Neural crest cell (in vitro differentiated cells): ENCODE measurements around the gene UVRAG. TPM values are rescaled to one million over a fixed set of nuclear protein-coding genes. Genes with fewer than 3 reads are reported as not detected.

Experiments used
- DNase-seq: peaks from one replicate; pipeline ENCODE4 v3.0.0; 2021; ENCODE audit warnings: low read depth, mixed read lengths, low spot score
- H3K27ac Mint-ChIP-seq: one replicate; pipeline ENCODE4 v1.8.0; 2021; ENCODE audit warnings: mild to moderate bottlenecking, mixed read lengths; ENCODE audit not compliant: unreplicated experiment
- H3K27me3 Mint-ChIP-seq: 2 replicates; pipeline ENCODE4 v1.8.0; 2021; ENCODE audit warnings: low read depth, mild to moderate bottlenecking, mixed read lengths
- H3K36me3 Mint-ChIP-seq: 2 replicates; pipeline ENCODE4 v1.8.0; 2021; ENCODE audit warnings: low read depth, mild to moderate bottlenecking, mixed read lengths
- H3K4me1 Mint-ChIP-seq: 2 replicates; pipeline ENCODE4 v1.8.0; 2021; ENCODE audit warnings: mixed read lengths
- H3K4me3 Mint-ChIP-seq: one replicate; pipeline ENCODE4 v1.8.0; 2021; ENCODE audit warnings: mild to moderate bottlenecking, mixed read lengths
- H3K9me3 Mint-ChIP-seq: 2 replicates; pipeline ENCODE4 v1.8.0; 2021; ENCODE audit warnings: mixed read lengths
- CTCF ChIP-seq: fragments of 200-600 bp; sonication (generic); conservative IDR thresholded peaks from 2 replicates; pipeline ENCODE4 v1.5.0; 2021; ENCODE audit warnings: antibody characterized with exemption, mild to moderate bottlenecking
- total RNA-seq: library from RNA; stranded (reverse); gene quantifications from 2 replicates; pipeline ENCODE4 v1.2.1, GENCODE V29; 2021

UVRAG gene
- total RNA-seq, 1 donor from 2014 or later = 29.0 TPM

GRCh38 chr11:75918331-75918730, 103.3 kb downstream of the UVRAG start:
- TF ChIP-seq CTCF = no peak
- Mint-ChIP-seq H3K36me3 (peaks cover 4% of the 10 kb centered on the region), H3K4me3 (no peak overlapping the region), H3K4me1 (no peaks in the 10 kb centered on the region), H3K27ac (no peak overlapping the region), H3K9me3 (no peaks in the 10 kb centered on the region), H3K27me3 (no peaks in the 10 kb centered on the region)
- no peak for DNase-seq

GRCh38 chr11:75919525-75919924, 104.5 kb downstream of the UVRAG start:
- Mint-ChIP-seq H3K36me3 (peaks cover 4% of the 10 kb centered on the region), H3K27ac (no peak overlapping the region), H3K4me1 (no peaks in the 10 kb centered on the region), H3K9me3 (no peaks in the 10 kb centered on the region), H3K27me3 (no peaks in the 10 kb centered on the region), H3K4me3 (no peak overlapping the region)
- TF ChIP-seq CTCF = no peak
- no peak for DNase-seq

GRCh38 chr11:75920848-75921247, 105.8 kb downstream of the UVRAG start:
- Mint-ChIP-seq H3K9me3 (no peaks in the 10 kb centered on the region), H3K27ac (no peak overlapping the region), H3K4me3 (no peak overlapping the region), H3K4me1 (peaks cover 8% of the 10 kb centered on the region), H3K27me3 (no peaks in the 10 kb centered on the region), H3K36me3 (peaks cover 4% of the 10 kb centered on the region)
- no peak for DNase-seq
- TF ChIP-seq CTCF = no peak

GRCh38 chr11:75921808-75922207, 106.8 kb downstream of the UVRAG start:
- no peak for TF ChIP-seq CTCF
- DNase-seq = no peak
- Mint-ChIP-seq H3K36me3 (peaks cover 4% of the 10 kb centered on the region), H3K4me3 (no peak overlapping the region), H3K27ac (no peak overlapping the region), H3K27me3 (no peaks in the 10 kb centered on the region), H3K9me3 (no peaks in the 10 kb centered on the region), H3K4me1 (peaks cover 8% of the 10 kb centered on the region)

GRCh38 chr11:75924966-75925784, 110.2 kb downstream of the UVRAG start:
- Mint-ChIP-seq H3K27me3 (no peaks in the 10 kb centered on the region), H3K27ac (no peak overlapping the region)
- no peak for DNase-seq

More at GRCh38 chr11:75924966-75925784, 110.2 kb downstream of the UVRAG start:
- no peak overlapping the region for H3K4me3 Mint-ChIP-seq
- no peak for TF ChIP-seq CTCF
- H3K4me1 Mint-ChIP-seq = peaks cover 8% of the 10 kb centered on the region
- H3K9me3 Mint-ChIP-seq = no peaks in the 10 kb centered on the region
- H3K36me3 Mint-ChIP-seq = peaks cover 3% of the 10 kb centered on the region
